Neural cell (in vitro differentiated cells): ENCODE measurements around the gene PKDCC.

ENCODE experiments used
- EZH2 ChIP-seq: fragments of 200-600, 300-800 bp; shearing (Covaris generic), sonication (generic); IDR thresholded peaks from 2 replicates; pipeline ENCODE4 v1.6.1; 2014; ENCODE audit warnings: antibody characterized with exemption, low read length, borderline replicate concordance, mild to moderate bottlenecking; ENCODE audit not compliant: insufficient read depth, poor library complexity, severe bottlenecking
- MXI1 ChIP-seq: fragments of 450-650 bp; conservative IDR thresholded peaks from 2 replicates; pipeline ENCODE4 v1.6.1; 2014; ENCODE audit warnings: antibody characterized with exemption, mild to moderate bottlenecking; ENCODE audit not compliant: poor library complexity, severe bottlenecking
- POLR2AphosphoS5 ChIP-seq: IDR thresholded peaks from 2 replicates; pipeline ENCODE4 v1.6.1; 2012
- RAD21 ChIP-seq: fragments of 450-650 bp; conservative IDR thresholded peaks from 2 replicates; pipeline ENCODE4 v1.6.1; 2014; ENCODE audit warnings: antibody characterized with exemption, mild to moderate bottlenecking, moderate library complexity
- SMC3 ChIP-seq: fragments of 450-650 bp; conservative IDR thresholded peaks from 2 replicates; pipeline ENCODE4 v1.6.1; 2014; ENCODE audit warnings: antibody characterized with exemption, mild to moderate bottlenecking, moderate library complexity; ENCODE audit not compliant: poor library complexity
- TAF1 ChIP-seq: IDR thresholded peaks from 2 replicates; pipeline ENCODE4 v1.6.1; 2012; ENCODE audit warnings: low read depth
- TF ChIP-seq, protein P1 (sequence below): fragments of 450-650 bp; IDR thresholded peaks from 2 replicates; pipeline ENCODE4 v1.5.1; 2014; ENCODE audit warnings: antibody characterized with exemption, mild to moderate bottlenecking, moderate library complexity; ENCODE audit not compliant: poor library complexity, severe bottlenecking
- TF ChIP-seq, protein P2 (sequence below): IDR thresholded peaks from 2 replicates; pipeline ENCODE4 v1.6.1; 2012; ENCODE audit warnings: borderline replicate concordance

DNA sequence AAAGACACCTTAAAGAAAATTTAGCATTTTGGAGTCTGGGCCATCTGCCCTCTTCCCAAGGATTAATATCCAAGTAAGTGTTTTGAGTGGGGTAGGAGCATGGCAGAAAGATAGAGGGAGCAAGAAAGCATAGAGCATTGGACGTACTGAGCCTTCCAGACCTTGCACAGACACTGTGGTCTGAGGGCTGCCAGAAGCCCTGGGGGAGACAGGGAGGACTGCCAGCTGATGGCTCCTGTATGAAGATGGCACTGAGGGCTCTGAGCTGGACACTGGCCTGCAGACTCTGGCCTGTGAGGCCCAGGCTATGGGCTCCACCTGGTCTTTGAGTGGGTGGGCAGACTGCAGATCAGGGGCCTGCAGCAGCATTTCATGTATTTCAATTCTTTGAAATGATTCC, 2.9 kb upstream of the PKDCC start:
- no peak for TF ChIP-seq EZH2
- TF ChIP-seq, protein P1, sequence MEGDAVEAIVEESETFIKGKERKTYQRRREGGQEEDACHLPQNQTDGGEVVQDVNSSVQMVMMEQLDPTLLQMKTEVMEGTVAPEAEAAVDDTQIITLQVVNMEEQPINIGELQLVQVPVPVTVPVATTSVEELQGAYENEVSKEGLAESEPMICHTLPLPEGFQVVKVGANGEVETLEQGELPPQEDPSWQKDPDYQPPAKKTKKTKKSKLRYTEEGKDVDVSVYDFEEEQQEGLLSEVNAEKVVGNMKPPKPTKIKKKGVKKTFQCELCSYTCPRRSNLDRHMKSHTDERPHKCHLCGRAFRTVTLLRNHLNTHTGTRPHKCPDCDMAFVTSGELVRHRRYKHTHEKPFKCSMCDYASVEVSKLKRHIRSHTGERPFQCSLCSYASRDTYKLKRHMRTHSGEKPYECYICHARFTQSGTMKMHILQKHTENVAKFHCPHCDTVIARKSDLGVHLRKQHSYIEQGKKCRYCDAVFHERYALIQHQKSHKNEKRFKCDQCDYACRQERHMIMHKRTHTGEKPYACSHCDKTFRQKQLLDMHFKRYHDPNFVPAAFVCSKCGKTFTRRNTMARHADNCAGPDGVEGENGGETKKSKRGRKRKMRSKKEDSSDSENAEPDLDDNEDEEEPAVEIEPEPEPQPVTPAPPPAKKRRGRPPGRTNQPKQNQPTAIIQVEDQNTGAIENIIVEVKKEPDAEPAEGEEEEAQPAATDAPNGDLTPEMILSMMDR: no peak
- no peak for TF ChIP-seq SMC3
- TF ChIP-seq POLR2AphosphoS5: no peak
- TF ChIP-seq, protein P2, sequence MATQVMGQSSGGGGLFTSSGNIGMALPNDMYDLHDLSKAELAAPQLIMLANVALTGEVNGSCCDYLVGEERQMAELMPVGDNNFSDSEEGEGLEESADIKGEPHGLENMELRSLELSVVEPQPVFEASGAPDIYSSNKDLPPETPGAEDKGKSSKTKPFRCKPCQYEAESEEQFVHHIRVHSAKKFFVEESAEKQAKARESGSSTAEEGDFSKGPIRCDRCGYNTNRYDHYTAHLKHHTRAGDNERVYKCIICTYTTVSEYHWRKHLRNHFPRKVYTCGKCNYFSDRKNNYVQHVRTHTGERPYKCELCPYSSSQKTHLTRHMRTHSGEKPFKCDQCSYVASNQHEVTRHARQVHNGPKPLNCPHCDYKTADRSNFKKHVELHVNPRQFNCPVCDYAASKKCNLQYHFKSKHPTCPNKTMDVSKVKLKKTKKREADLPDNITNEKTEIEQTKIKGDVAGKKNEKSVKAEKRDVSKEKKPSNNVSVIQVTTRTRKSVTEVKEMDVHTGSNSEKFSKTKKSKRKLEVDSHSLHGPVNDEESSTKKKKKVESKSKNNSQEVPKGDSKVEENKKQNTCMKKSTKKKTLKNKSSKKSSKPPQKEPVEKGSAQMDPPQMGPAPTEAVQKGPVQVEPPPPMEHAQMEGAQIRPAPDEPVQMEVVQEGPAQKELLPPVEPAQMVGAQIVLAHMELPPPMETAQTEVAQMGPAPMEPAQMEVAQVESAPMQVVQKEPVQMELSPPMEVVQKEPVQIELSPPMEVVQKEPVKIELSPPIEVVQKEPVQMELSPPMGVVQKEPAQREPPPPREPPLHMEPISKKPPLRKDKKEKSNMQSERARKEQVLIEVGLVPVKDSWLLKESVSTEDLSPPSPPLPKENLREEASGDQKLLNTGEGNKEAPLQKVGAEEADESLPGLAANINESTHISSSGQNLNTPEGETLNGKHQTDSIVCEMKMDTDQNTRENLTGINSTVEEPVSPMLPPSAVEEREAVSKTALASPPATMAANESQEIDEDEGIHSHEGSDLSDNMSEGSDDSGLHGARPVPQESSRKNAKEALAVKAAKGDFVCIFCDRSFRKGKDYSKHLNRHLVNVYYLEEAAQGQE: no peak
- no peak for TF ChIP-seq TAF1
- no peak for TF ChIP-seq RAD21
- no peak for TF ChIP-seq MXI1
